T1000 (cell line): Measurements from ENCODE around the gene ARID1B.

Experiments
- DNase-seq: peaks from one replicate; lab custom pipeline; 2025; ENCODE audit warnings: mixed read lengths; lab: John Stamatoyannopoulos, UW

Gene ARID1B

DNA sequence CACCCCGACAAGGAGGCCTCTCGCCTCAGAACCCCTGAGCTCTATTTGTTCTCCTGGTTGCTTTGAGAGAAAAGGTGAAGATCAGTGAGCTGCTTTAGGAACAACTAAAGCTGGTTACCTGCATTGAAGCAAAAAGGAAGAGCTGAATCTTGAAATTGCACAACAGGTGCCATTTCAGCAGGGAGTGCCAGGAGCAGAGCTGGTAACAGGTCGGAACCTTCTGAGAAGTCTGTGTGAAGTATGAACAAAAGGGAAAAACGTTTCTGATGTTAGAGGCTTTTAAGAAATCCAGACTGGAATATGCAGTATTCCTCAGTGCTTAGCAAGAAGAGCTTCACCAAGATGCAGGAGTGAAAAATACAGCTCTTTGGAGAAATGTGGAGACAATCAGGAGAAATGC, 382.2 kb downstream of the ARID1B start:
- DNase-seq = no peak

DNA sequence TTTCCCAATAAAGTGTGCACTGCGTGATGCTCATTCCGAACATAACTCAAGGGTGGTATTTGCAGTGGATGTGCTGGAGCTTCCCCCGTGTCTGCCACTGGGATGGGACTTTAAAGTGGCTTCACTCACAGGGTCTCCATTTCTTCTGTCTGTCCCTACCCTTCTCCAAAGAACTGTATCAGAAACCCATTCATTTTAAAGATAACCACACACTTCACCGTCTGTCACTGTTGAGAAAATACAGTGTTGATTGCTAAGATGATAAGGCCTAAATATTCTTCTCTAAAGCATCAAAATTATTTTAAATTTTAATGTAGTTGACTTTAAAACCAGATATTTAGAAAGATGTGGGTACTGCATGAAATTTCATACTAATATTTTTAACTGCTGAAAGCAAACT, 384.7 kb downstream of the ARID1B start:
- DNase-seq = no peak

- no peak for DNase-seq
These were observed 385.7 kb downstream of the ARID1B start for GRCh38 chr6:157162766-157163433.

GRCh38 chr6:157163434-157164159, 386.4 kb downstream of the ARID1B start:
- no peak for DNase-seq

GRCh38 chr6:157164972-157165371, 387.8 kb downstream of the ARID1B start:
- no peak for DNase-seq

GRCh38 chr6:157166784-157167183, 389.6 kb downstream of the ARID1B start:
- DNase-seq = no peak

DNA sequence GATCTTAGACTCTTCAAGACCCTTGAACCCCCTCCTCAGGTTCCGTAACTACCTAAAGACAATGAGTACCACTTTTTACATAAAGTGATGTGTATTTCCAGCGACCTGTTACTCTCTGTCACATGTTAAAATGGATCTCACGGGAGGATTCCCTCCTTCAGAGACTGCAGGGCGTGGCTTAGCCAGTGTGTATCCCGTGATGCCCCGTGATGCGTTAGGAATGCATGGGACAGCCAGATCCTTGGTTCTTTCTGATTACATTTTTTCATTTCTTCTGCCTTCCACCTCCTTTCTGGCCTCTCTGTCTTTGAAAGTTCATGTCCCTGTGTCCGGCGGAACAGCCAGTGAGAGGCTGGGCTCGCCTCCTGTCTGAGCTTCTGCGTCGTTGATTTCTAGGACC, 390.7 kb downstream of the ARID1B start:
- DNase-seq = no peak

GRCh38 chr6:157168471-157168870, 391.3 kb downstream of the ARID1B start:
- DNase-seq = no peak

- DNase-seq = no peak
These were observed 392.0 kb downstream of the ARID1B start for GRCh38 chr6:157169226-157169625.

DNA sequence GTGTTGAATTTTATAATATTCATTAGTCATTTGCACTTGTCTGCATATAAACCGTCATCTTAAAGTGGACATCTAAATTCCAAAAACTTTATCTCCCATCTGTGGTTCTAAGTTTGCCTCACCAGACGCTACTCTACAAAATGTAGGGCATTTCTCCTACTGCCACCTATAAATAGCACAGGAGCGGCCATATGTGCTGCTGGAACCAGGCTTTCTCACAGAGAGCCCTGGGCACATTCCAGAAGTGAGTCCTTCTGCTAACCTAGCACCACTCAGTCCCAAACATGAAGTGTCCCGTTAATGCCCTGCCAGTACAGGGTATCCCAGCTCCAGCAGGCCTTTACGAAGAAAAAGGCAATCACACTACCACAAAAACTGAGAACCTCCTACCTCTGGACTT, 392.5 kb downstream of the ARID1B start:
- no peak for DNase-seq

GRCh38 chr6:157170535-157170934, 393.4 kb downstream of the ARID1B start:
- DNase-seq = no peak

GRCh38 chr6:157171801-157172200, 394.6 kb downstream of the ARID1B start:
- DNase-seq = no peak

GRCh38 chr6:157172231-157172701, 395.1 kb downstream of the ARID1B start:
- no peak for DNase-seq

GRCh38 chr6:157172830-157173536, 395.8 kb downstream of the ARID1B start:
- DNase-seq = no peak

- DNase-seq = no peak
These were observed 396.6 kb downstream of the ARID1B start for GRCh38 chr6:157173776-157174175.

DNA sequence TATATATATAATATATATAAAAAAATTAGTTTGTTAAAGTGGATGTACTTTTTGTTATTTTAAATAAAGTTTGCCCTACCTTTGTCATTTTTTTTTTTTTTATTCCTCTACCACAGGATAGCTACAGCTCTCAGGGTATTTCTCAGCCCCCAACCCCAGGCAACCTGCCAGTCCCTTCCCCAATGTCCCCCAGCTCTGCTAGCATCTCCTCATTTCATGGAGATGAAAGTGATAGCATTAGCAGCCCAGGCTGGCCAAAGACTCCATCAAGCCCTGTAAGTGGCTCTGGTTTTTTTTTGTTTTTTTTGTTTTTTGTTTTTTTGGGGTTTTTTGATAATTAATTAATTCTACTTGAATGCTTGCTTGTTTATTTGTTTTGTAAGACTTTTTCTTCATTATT, 397.6 kb downstream of the ARID1B start:
- DNase-seq = no peak

- DNase-seq = no peak
These were observed 400.7 kb downstream of the ARID1B start for GRCh38 chr6:157177731-157178336.

DNA sequence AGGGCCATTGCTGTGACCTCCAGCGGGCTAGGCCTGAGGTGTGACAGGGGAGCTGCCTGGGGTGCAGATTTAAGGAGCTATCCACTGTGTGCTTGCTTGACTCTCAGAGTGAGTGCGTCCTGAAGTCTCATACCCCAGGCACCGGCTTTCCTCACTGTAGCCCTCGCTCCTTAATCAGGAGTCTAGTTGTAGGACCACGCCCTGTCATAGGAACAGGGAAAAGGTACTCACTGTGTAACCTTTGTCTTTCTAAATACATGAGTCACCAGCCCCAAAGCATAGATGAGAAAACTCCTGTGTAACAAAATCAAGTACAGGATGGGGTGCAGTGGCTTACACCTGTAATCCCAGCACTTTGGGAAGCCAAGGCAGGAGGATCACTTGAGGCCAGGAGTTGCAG, 404.5 kb downstream of the ARID1B start:
- no peak for DNase-seq

DNA sequence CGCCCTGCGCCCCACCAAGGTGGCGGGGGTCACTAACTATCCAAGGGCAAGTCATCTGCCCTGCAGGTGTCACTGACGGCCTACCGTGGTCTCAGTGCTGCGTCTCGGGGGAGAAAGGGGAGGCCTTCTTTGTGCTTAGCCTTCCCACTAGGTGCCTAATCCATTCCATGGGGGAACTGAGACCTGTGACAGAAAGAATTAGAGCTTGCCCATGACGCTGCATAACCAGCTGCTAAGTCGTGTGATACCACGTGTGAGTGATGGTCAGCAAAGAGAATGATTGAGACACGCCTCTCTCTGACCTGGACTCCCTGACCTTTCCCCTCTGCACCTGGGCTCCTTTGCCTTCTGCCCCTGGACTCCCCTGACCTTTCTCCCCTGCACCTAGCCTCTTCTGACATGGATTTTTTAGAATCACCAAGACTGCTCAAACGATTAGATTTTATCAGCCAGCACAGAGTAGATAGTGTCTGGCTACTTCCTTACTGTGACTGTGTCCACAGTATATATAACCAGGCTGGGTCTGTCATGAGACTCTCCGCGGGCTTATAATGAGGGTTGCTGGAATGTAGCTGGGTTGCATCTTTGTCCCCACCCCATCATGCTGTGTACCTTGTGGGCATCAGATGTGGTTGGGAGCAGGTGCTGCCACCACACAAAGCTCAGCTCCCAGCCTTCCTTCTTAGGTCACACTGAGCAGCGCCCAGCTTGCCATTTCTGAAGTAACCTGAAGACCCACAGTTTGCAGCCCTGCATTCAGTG, 405.5 kb downstream of the ARID1B start:
- DNase-seq = no peak

GRCh38 chr6:157184202-157185015, 407.2 kb downstream of the ARID1B start:
- peak; percentile 21 for DNase-seq

- DNase-seq = no peak
These were observed 408.0 kb downstream of the ARID1B start for GRCh38 chr6:157185171-157185570.
